ENCODE data around the gene KRTAP9-1. TPM values are rescaled to one million over a fixed set of nuclear protein-coding genes. Genes with fewer than 3 reads are reported as not detected.
"Not testable (repeated sequence)": the region's sequence is repeated elsewhere in the genome, so short reads cannot be mapped to it uniquely, and the experiment has no call there.

KRTAP9-1 gene
- total and polyA plus RNA-seq, 12 donors = not detected

GRCh38 chr17:41215681-41216080 is 26.0 kb downstream of the KRTAP9-1 start:
- Histone ChIP-seq H3K36me3 (replicated peaks in 1 of 2) (no peaks in the 10 kb centered on the region), H3K27ac (no peak overlapping the region), H3K4me3 (no peak overlapping the region), H3K27me3 (peaks cover 2% of the 10 kb centered on the region), H3K4me1 (replicated peaks in 1 of 2) (no peaks in the 10 kb centered on the region), H3K9me3 (replicated peaks in 1 of 3) (no peaks in the 10 kb centered on the region)
- TF ChIP-seq POLR2A (IDR thresholded peaks at IDR 0.05) = no peak
- TF ChIP-seq, protein P1, sequence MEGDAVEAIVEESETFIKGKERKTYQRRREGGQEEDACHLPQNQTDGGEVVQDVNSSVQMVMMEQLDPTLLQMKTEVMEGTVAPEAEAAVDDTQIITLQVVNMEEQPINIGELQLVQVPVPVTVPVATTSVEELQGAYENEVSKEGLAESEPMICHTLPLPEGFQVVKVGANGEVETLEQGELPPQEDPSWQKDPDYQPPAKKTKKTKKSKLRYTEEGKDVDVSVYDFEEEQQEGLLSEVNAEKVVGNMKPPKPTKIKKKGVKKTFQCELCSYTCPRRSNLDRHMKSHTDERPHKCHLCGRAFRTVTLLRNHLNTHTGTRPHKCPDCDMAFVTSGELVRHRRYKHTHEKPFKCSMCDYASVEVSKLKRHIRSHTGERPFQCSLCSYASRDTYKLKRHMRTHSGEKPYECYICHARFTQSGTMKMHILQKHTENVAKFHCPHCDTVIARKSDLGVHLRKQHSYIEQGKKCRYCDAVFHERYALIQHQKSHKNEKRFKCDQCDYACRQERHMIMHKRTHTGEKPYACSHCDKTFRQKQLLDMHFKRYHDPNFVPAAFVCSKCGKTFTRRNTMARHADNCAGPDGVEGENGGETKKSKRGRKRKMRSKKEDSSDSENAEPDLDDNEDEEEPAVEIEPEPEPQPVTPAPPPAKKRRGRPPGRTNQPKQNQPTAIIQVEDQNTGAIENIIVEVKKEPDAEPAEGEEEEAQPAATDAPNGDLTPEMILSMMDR (IDR thresholded peaks at IDR 0.05) = no peak
- intact Hi-C loops (cut with DNase I) = no loop called here
- no peak for DNase-seq
- WGBS, 4 donors = 58 to 87% (median 66%) methylated on average over 1 of the region's 1 CpG

GRCh38 chr17:41223821-41224220 is 34.1 kb downstream of the KRTAP9-1 start:
- Histone ChIP-seq H3K27me3 (no peaks in the 10 kb centered on the region), H3K9me3 (replicated peaks in 1 of 3) (no peaks in the 10 kb centered on the region), H3K36me3 (replicated peaks in 1 of 2) (no peaks in the 10 kb centered on the region), H3K27ac (no peak overlapping the region), H3K4me3 (no peak overlapping the region), H3K4me1 (replicated peaks in 1 of 2) (no peaks in the 10 kb centered on the region)
- DNase-seq = no peak
- TF ChIP-seq, protein P1 (IDR thresholded peaks at IDR 0.05) = no peak
- TF ChIP-seq POLR2A (IDR thresholded peaks at IDR 0.05) = no peak
- intact Hi-C loops (cut with DNase I) = no loop called here
- WGBS, 4 donors = 59 to 63% (median 60%) methylated on average over 2 of the region's 2 CpGs

DNA sequence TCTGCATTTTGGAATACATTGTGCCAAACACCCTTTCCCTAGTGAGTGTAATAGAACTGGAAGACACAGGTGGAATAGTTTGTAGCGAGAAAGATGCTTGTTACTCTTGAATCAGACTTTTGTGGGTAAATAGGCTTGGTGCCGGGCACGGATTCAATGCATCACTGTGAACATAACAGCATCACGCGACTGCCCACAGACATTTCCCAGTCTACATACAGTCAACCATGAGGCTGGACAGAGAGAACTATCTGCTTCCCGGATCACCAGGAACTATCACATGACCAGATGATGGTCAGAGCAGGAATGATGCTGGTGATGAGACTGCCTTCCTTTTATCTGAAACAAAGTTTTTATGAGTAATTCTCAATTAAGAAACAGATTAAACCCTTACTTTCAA is 36.4 kb downstream of the KRTAP9-1 start:
- H3K27ac ChIP-seq = no peak overlapping the region
- no peak for DNase-seq
- intact Hi-C loops (cut with DNase I) = no loop called here
- H3K4me3 ChIP-seq = no peak overlapping the region
- H3K9me3 ChIP-seq (replicated peaks in 1 of 3) = no peaks in the 10 kb centered on the region
- no peaks in the 10 kb centered on the region for H3K4me1 ChIP-seq (replicated peaks in 1 of 2)
- WGBS, 4 donors = 80 to 92% (median 87%) methylated on average over 6 of the region's 6 CpGs
- no peaks in the 10 kb centered on the region for H3K36me3 ChIP-seq (replicated peaks in 1 of 2)
- H3K27me3 ChIP-seq = no peaks in the 10 kb centered on the region
- TF ChIP-seq, protein P1 (IDR thresholded peaks at IDR 0.05) = no peak
- TF ChIP-seq POLR2A (IDR thresholded peaks at IDR 0.05) = no peak

- H3K27me3 ChIP-seq; H3K9me3 ChIP-seq (replicated peaks in 1 of 3); H3K4me3 ChIP-seq; intact Hi-C loops (cut with DNase I); H3K4me1 ChIP-seq (replicated peaks in 1 of 2); DNase-seq; H3K36me3 ChIP-seq (replicated peaks in 1 of 2); H3K27ac ChIP-seq: not testable (repeated sequence)
- whole genome bisulfite sequencing, 4 donors = 40 to 47% (median 44%) methylated on average over 1 to 3 of the region's 4 CpGs; no CpG with 5 or more reads in 1 of the 4 donors
These were observed 37.0 kb downstream of the KRTAP9-1 start, which contains the start of gene KRTAP9-2 for GRCh38 chr17:41226598-41227095. Gene KRTAP9-2 (plus strand): TSS chr17:41226648. CDS start chr17:41226655, 7 bp downstream.

DNA sequence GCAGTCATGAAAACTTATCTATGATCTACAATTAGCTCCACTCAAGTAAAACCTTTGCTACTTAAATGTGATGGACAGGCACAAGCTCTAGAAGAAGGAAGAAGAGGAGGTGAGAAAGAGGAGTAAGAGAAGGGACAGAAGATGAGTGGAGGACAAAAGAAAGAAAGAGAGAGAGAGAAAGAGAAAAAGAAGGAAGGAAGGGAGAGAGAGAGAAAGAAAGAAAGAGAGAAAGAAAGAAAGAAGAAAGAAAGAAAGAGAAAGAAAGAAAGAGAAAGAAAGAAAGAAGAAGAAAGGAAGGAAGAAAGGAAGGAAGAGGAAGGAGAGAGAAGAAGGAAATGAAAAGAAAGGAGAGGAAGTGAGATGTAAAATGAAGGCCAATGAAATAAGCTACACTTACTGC is 40.4 kb downstream of the KRTAP9-1 start:
- no peaks in the 10 kb centered on the region for H3K36me3 ChIP-seq (replicated peaks in 1 of 2)
- H3K4me3 ChIP-seq = no peak overlapping the region
- H3K27me3 ChIP-seq = no peaks in the 10 kb centered on the region
- H3K27ac ChIP-seq = no peak overlapping the region
- H3K4me1 ChIP-seq (replicated peaks in 1 of 2) = no peaks in the 10 kb centered on the region
- intact Hi-C loops (cut with DNase I) = no loop called here
- TF ChIP-seq, protein P1 (IDR thresholded peaks at IDR 0.05) = no peak
- no peak for TF ChIP-seq POLR2A (IDR thresholded peaks at IDR 0.05)
- no peaks in the 10 kb centered on the region for H3K9me3 ChIP-seq (replicated peaks in 1 of 3)
- DNase-seq = no peak

All from adrenal gland (tissue), 12 donors.